Measurements from ENCODE around the gene UBQLN4. TPM values are rescaled to one million over a fixed set of nuclear protein-coding genes. Genes with fewer than 3 reads are reported as not detected.

The UBQLN4 gene
- total RNA-seq, 1 donor from 2014 or later, result 32.5 TPM

DNA sequence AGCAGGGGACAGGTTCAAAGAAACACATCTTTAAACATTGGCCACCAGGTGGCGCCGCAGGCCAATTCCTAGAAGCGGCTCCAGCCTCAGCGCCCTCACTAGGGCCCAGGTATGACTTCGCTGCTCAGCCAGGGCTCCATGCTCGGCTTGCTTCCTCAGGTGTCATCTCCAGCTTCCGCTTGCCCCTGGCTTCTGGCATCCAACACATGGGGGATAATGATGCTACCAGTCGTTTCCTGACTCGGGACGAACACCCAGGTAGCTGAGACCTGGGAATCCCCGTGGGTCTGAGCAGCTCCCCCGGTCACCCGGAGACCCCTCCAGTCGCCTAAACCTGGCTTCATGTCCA is 37.2 kb upstream of the UBQLN4 start:
- H3K4me1 ChIP-seq, result peaks cover 16% of the 10 kb centered on the region
- ATAC-seq (peak; percentile 88), DNase-seq (peak; percentile 89)
- H3K27me3 ChIP-seq (ENCODE audit: low read depth), result no peaks in the 10 kb centered on the region
- no peaks in the 10 kb centered on the region for H3K36me3 ChIP-seq
- no peaks in the 10 kb centered on the region for H3K9me3 ChIP-seq
- intact Hi-C loops (cut with DNase I), result no loop called here
- peak overlapping the region; percentile 7 for H3K27ac ChIP-seq
- no peak overlapping the region for H3K4me3 ChIP-seq
- TF ChIP-seq, protein P1, sequence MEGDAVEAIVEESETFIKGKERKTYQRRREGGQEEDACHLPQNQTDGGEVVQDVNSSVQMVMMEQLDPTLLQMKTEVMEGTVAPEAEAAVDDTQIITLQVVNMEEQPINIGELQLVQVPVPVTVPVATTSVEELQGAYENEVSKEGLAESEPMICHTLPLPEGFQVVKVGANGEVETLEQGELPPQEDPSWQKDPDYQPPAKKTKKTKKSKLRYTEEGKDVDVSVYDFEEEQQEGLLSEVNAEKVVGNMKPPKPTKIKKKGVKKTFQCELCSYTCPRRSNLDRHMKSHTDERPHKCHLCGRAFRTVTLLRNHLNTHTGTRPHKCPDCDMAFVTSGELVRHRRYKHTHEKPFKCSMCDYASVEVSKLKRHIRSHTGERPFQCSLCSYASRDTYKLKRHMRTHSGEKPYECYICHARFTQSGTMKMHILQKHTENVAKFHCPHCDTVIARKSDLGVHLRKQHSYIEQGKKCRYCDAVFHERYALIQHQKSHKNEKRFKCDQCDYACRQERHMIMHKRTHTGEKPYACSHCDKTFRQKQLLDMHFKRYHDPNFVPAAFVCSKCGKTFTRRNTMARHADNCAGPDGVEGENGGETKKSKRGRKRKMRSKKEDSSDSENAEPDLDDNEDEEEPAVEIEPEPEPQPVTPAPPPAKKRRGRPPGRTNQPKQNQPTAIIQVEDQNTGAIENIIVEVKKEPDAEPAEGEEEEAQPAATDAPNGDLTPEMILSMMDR (IDR thresholded peaks at IDR 0.05), result peak; percentile 82

DNA sequence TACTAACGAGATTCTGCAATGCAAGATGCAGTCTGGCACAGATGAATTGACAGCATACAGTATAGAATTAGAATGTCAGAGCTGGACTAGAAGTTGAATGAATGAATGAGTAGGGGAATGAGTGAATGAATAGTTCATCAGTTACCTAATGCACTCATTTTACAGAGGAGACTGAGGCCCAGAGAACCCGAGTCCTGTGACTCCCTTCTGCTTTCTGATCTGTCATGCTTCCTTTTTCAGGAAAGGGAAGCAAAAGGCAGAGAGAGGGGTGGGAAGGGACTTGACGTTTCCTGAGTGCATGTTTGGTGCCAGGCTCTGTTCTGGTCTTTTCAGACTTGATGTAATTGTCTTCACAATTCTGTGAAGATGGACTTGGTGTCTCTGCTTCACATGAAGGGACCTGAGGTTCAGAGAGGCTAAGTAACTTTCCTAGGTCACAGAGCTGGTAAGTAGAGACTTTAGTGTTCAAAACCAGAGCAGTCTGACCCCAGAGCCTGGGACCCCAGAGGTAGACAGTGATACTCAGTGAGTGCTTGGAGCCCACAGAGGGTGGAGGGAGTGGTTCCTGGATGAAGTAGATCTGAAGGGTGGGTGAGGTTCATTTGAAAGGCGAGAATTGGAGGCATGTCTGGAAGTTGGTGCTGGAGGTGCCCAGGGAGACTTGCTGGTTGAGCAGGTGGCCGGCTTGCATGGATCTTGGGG is 36.7 kb upstream of the UBQLN4 start:
- peak overlapping the region; percentile 7 for H3K27ac ChIP-seq
- ATAC-seq, result peak; percentile 39 to 51

DNA sequence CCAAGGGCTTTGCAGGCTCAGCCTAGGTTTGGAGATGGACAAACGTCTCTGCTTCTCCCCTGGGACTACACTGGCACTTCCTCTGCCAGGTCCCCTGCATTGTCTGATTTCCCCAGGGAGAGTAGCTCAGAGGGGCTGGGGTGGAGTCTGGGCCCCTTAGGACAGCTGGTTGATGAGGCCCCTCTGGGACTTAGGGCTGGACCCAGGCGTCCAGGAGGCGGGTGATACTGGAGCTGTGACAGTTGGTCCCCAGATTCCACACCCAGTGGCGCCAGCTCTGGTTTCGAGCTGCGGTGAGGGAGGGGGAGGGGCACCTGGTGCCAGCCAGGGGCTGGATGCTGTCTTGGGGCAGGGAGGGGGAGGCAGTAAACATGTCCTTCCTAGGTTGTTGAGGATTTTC is 36.1 kb upstream of the UBQLN4 start:
- Histone ChIP-seq H3K4me3 (no peak overlapping the region), H3K4me1 (peaks cover 15% of the 10 kb centered on the region), H3K27ac (peak overlapping the region; percentile 7), H3K9me3 (no peaks in the 10 kb centered on the region), H3K27me3 (ENCODE audit: low read depth) (no peaks in the 10 kb centered on the region), H3K36me3 (no peaks in the 10 kb centered on the region)
- peak; percentile 1 to 8 for ATAC-seq
- intact Hi-C loops (cut with DNase I), result no loop called here
- no peak for DNase-seq
- TF ChIP-seq, protein P1 (IDR thresholded peaks at IDR 0.05), result no peak

More for the DNA sequence above, 36.7 kb upstream of the UBQLN4 start:
- Histone ChIP-seq H3K36me3 (no peaks in the 10 kb centered on the region), H3K4me3 (no peak overlapping the region), H3K9me3 (no peaks in the 10 kb centered on the region), H3K4me1 (peaks cover 15% of the 10 kb centered on the region), H3K27me3 (ENCODE audit: low read depth) (no peaks in the 10 kb centered on the region)
- TF ChIP-seq, protein P1 (IDR thresholded peaks at IDR 0.05), result no peak
- intact Hi-C loops (cut with DNase I), result no loop called here
- DNase-seq, result no peak

DNA sequence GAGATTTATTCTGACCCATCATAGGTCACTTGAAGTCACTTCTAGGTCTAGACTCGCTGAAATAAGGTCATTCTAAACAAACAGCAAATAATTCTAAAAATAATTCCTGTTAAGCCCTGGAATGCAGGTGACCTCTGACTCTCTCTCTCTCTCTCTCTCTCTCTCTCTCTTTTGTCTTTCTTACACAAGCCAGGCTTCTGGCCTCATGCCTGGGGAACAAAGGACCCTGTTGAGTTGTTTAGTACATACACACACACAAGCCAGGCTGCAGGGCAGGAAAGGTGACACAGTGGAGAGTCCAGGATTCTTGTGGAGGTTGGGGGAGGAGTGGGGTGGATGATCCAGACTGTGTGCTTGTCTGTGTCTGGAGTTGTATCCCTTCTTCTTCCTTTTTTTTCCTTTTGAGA is 32.7 kb upstream of the UBQLN4 start:
- Histone ChIP-seq H3K27me3 (ENCODE audit: low read depth) (no peaks in the 10 kb centered on the region), H3K9me3 (no peaks in the 10 kb centered on the region), H3K4me3 (no peak overlapping the region), H3K4me1 (peaks cover 34% of the 10 kb centered on the region), H3K27ac (no peak overlapping the region), H3K36me3 (no peaks in the 10 kb centered on the region)
- TF ChIP-seq, protein P1 (IDR thresholded peaks at IDR 0.05), result no peak
- DNase-seq, result peak; percentile 74
- ATAC-seq, result peak; percentile 35 to 46
- intact Hi-C loops (cut with DNase I), result no loop called here

DNA sequence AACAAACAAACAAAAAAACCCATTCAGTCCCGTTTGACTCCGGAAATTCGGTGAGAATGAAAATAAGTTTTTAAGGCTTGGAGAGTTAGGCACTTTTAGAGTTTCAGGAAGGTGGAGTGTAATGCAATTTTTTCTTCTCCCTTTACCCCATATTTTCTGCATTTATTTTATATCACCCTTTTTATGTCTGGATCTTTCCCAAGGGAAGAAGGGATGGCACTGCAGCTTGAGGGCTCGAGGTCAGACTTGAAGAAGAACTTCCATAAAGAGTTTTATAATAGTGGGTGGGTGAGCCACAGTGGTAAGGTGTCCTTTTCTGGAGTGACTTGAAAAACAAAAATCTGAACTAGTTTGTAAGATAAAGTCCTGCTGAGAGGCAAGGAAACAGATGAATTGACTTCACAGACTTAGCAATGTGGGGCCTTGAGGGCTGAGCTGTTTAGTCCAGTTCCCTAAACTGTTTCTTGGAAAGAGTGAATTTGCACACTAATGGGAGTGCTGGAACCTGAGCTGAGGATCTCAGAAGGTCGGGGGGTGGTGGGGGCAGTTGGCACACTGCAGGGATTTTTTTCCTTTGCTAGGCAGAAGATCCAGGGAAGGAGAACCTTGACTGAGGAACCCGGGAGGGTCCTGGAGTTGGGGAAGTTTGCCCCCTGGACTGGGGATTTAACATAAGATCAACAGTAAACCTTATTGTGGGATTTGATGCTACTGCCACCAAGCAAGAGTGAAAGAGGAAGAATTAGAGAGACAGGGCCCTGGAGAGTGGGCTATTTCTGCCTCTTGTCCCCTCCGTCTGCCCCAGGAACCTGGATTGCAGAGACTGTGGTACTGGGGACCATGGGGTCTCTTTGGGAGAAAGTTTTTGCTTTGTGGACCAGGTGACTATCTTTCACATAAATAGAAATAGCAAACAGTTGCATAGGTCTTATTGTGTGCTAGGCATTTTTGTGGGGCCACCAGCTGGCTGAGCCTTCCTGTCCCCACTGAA is 30.5 kb upstream of the UBQLN4 start:
- no peak for DNase-seq
- Histone ChIP-seq H3K36me3 (no peaks in the 10 kb centered on the region), H3K4me3 (peak overlapping the region; percentile 72), H3K27ac (no peak overlapping the region), H3K9me3 (no peaks in the 10 kb centered on the region), H3K4me1 (peaks cover 21% of the 10 kb centered on the region), H3K27me3 (ENCODE audit: low read depth) (no peaks in the 10 kb centered on the region)
- no peak for ATAC-seq
- intact Hi-C loops (cut with DNase I), result no loop called here
- TF ChIP-seq, protein P1 (IDR thresholded peaks at IDR 0.05), result no peak

Data from lower lobe of right lung (tissue), 2 donors.